Kidney (tissue), 14 donors: ENCODE measurements around the gene AS3MT. TPM values are rescaled to one million over a fixed set of nuclear protein-coding genes. Genes with fewer than 3 reads are reported as not detected.

Source experiments
- DNase-seq, 5 donors: peaks; one replicate each; pipeline ENCODE4 v3.0.0-alpha.2; 2013 to 2020
- FAIRE-seq: peaks from 2 replicates; lab custom pipeline; 2012; peaks lifted over from hg19 to GRCh38; lab: Jason Lieb, UNC
- H3K27ac ChIP-seq, 2 donors: one replicate each; pipeline ENCODE4 v1.7.0; 2013; ENCODE audit warnings: low read depth in 2 of 2, low read length in 2 of 2, inconsistent platforms in 1 of 2
- H3K27me3 ChIP-seq: one replicate; pipeline ENCODE4 v1.7.1; 2013; ENCODE audit warnings: low read length, inconsistent platforms; ENCODE audit not compliant: control insufficient read depth, insufficient read depth
- H3K36me3 ChIP-seq, 3 donors: one replicate each; pipeline versions ENCODE4 v1.7.0 to v1.7.1; 2013; ENCODE audit warnings: low read length in 3 of 3, control low read depth in 1 of 3, inconsistent platforms in 1 of 3; ENCODE audit not compliant: insufficient read depth in 3 of 3, control insufficient read depth in 2 of 3
- H3K4me1 ChIP-seq, 3 donors: one replicate each; pipeline versions ENCODE4 v1.7.0 to v1.7.1; 2013; ENCODE audit warnings: low read length in 3 of 3, inconsistent platforms in 1 of 3, low read depth in 1 of 3; ENCODE audit not compliant: control insufficient read depth in 2 of 3, insufficient read depth in 2 of 3
- H3K4me3 ChIP-seq, 3 donors: one replicate each; pipeline versions ENCODE4 v1.7.0 to v1.8.1; 2013; ENCODE audit warnings: low read length in 3 of 3, control low read depth in 1 of 3, inconsistent platforms in 1 of 3
- H3K9ac ChIP-seq, 3 donors: one replicate each; pipeline versions ENCODE4 v1.7.0 to v1.7.1; 2013; ENCODE audit warnings: low read length in 3 of 3, control low read depth in 1 of 3, inconsistent platforms in 1 of 3
- H3K9me3 ChIP-seq, 3 donors: one replicate each; pipeline versions ENCODE4 v1.7.0 to v1.7.1; 2013; ENCODE audit warnings: low read length in 3 of 3, control low read depth in 1 of 3, inconsistent platforms in 1 of 3; ENCODE audit not compliant: control insufficient read depth in 2 of 3, insufficient read depth in 1 of 3
- intact Hi-C: fragments of 100-400 bp; cut with DNase I; formaldehyde crosslinking; loops from one replicate; pipeline ENCODE4 v1.11.1; 2022
- polyA plus RNA-seq: library from polyadenylated mRNA; stranded (reverse); fragments of 350-450 nt; fragmentation: Illumina TruSeq; extraction: RNeasy Lipid Tissue Mini Kit (QIAGEN cat#74804); gene quantifications from one replicate; pipeline ENCODE4 v1.2.3, GENCODE V29; 2014; ENCODE audit warnings: low read depth, low replicate concordance; ENCODE audit not compliant: insufficient read depth
- total RNA-seq: library from RNA; stranded (reverse); fragmentation: NEBNext Ultra II Directional; extraction: Animal tissue kit (Norgen Biotek cat#: 25700); gene quantifications from one replicate; pipeline ENCODE4 v1.2.1, GENCODE V29; 2021
- TF ChIP-seq, protein P1 (sequence below): IDR thresholded peaks from 3 replicates; pipeline ENCODE4 v1.5.1; 2012; ENCODE audit warnings: mild to moderate bottlenecking, moderate library complexity, borderline replicate concordance; ENCODE audit not compliant: insufficient read depth; ENCODE audit errors: extremely low read depth
- donor health status: control.
- donor health status: control.
- donor health status: control.
- donor health status: control.
- donor health status: control.
- donor health status: DM: yes; HTN: yes; CAD: no.
- donor health status: Normal renal cell carcinoma (clear cell type).

The AS3MT gene
- total and polyA plus RNA-seq, 2 donors from 2014 or later = 2.0 to 36.7 TPM

GRCh38 chr10:102900006-102900405, 30.7 kb downstream of the AS3MT start:
- Histone ChIP-seq H3K4me1 (peaks cover 0 to 5% (median 0%) of the 10 kb centered on the region in 3 donors), H3K9ac (no peak overlapping the region), H3K9me3 (no peaks in the 10 kb centered on the region), H3K27me3 (no peaks in the 10 kb centered on the region), H3K36me3 (no peaks in the 10 kb centered on the region), H3K27ac (no peak overlapping the region), H3K4me3 (no peak overlapping the region)
- no peak for FAIRE-seq
- DNase-seq = no peak
- intact Hi-C loops = loop anchor here (5.0 kb wide), 1 partner anchor 173 kb away; no protein-coding TSS in a partner anchor
- TF ChIP-seq, protein P1, sequence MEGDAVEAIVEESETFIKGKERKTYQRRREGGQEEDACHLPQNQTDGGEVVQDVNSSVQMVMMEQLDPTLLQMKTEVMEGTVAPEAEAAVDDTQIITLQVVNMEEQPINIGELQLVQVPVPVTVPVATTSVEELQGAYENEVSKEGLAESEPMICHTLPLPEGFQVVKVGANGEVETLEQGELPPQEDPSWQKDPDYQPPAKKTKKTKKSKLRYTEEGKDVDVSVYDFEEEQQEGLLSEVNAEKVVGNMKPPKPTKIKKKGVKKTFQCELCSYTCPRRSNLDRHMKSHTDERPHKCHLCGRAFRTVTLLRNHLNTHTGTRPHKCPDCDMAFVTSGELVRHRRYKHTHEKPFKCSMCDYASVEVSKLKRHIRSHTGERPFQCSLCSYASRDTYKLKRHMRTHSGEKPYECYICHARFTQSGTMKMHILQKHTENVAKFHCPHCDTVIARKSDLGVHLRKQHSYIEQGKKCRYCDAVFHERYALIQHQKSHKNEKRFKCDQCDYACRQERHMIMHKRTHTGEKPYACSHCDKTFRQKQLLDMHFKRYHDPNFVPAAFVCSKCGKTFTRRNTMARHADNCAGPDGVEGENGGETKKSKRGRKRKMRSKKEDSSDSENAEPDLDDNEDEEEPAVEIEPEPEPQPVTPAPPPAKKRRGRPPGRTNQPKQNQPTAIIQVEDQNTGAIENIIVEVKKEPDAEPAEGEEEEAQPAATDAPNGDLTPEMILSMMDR = no peak

DNA sequence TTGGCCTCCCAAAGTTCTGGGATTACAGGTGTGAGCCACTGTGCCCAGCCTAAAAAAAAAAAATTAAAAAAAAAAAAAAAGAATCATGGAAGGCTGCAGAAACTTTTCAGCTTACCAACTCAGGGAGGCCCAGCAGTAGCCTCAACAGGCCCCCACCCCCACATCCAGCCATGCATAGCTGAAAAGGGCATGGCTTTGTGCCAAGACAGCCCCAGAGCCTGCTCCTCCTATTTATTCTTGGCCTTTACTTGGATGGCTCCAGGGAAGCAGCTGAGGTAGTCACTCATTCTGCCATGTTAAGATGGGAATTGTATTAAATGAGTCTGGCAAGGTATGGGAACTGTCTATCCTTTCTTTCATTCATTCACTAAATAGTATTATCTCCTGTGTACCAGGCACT, 35.1 kb downstream of the AS3MT start:
- TF ChIP-seq, protein P1 = no peak
- DNase-seq (no peak), FAIRE-seq (no peak)
- Histone ChIP-seq H3K9ac (no peak overlapping the region), H3K36me3 (no peaks in the 10 kb centered on the region), H3K27ac (no peak overlapping the region), H3K4me1 (peaks cover 0 to 14% (median 0%) of the 10 kb centered on the region in 3 donors), H3K27me3 (no peaks in the 10 kb centered on the region), H3K9me3 (no peaks in the 10 kb centered on the region), H3K4me3 (no peak overlapping the region)
- intact Hi-C loops = loop anchor here (5.0 kb wide), 1 partner anchor 177 kb away; no protein-coding TSS in a partner anchor

- Histone ChIP-seq H3K27me3 (no peaks in the 10 kb centered on the region), H3K4me3 (no peak overlapping the region), H3K9ac (no peak overlapping the region), H3K36me3 (no peaks in the 10 kb centered on the region), H3K9me3 (no peaks in the 10 kb centered on the region), H3K27ac (no peak overlapping the region), H3K4me1 (peaks cover 0 to 14% (median 0%) of the 10 kb centered on the region in 3 donors)
- TF ChIP-seq, protein P1 = no peak
- DNase-seq (no peak), FAIRE-seq (peak; percentile 19)
- intact Hi-C loops = no loop called here
Observed at GRCh38 chr10:102906507-102906906, 37.2 kb downstream of the AS3MT start.

DNA sequence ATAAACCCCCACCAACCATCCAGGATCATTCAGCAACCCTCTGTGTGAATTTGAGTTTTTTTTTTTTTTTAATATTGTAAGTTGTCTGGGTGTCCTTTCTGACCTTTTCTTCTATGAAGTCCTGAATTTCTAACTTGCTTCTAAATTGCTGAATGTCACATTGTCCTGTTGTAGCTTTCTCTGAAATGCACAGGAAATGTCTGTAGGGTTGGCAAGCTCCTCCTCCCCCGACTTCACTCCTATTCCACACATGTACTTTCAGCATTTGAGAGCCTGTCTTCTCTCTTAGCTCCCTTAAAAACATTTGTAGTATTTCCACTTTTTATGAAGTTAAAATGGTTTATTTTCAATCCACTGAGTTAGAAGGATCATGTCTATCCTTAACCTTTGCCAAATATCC, 45.5 kb downstream of the AS3MT start:
- Histone ChIP-seq H3K4me1 (peaks cover 0 to 13% (median 0%) of the 10 kb centered on the region in 3 donors), H3K4me3 (no peak overlapping the region), H3K9ac (no peak overlapping the region), H3K9me3 (no peaks in the 10 kb centered on the region), H3K27ac (no peak overlapping the region), H3K27me3 (peaks cover 2% of the 10 kb centered on the region), H3K36me3 (no peaks in the 10 kb centered on the region)
- no peak for FAIRE-seq
- intact Hi-C loops = loop anchor here (5.0 to 10.0 kb wide), 2 partner anchors 153 to 330 kb away; partner anchors contain the start of gene RPEL1
- TF ChIP-seq, protein P1 = no peak
- DNase-seq = no peak
